ENCODE data around the gene AFDN.

DNA sequence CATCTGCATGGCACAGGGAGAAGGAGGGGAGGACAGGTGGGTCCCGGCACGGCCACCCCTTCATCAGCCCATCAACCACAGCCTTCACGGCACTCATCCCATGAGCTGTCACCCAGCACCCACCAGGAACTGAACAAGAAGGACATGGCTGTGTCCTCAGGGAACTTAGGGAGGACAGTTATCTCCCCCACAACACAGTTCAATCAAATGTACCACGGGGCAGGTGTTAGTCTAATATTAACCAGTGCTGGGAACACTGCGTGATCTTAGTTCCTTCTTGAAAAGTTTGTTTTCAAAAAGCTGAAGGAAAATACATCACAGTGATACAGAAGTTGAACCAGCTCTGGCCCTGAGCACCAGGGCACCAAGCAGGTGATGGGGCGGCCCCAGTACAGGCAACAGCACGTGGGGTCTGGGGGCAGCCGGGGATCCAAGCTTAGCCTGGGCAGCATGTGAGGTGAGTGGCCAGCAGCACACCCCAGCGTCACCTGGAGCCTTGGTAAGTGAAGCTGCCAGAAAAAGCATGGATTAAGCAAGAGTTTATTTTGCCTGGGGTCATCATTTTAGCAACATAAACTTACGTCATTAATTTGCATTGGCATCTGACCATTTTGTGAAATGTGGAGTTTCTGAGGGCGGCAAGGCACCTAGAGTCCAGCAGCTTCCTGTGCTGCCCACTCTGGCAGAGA is 35.5 kb upstream of the AFDN start:
- no peak for TF ChIP-seq EZH2phosphoT487 (IDR thresholded peaks at IDR 0.05)
- TF ChIP-seq, protein P1, sequence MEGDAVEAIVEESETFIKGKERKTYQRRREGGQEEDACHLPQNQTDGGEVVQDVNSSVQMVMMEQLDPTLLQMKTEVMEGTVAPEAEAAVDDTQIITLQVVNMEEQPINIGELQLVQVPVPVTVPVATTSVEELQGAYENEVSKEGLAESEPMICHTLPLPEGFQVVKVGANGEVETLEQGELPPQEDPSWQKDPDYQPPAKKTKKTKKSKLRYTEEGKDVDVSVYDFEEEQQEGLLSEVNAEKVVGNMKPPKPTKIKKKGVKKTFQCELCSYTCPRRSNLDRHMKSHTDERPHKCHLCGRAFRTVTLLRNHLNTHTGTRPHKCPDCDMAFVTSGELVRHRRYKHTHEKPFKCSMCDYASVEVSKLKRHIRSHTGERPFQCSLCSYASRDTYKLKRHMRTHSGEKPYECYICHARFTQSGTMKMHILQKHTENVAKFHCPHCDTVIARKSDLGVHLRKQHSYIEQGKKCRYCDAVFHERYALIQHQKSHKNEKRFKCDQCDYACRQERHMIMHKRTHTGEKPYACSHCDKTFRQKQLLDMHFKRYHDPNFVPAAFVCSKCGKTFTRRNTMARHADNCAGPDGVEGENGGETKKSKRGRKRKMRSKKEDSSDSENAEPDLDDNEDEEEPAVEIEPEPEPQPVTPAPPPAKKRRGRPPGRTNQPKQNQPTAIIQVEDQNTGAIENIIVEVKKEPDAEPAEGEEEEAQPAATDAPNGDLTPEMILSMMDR (IDR thresholded peaks at IDR 0.05) = no peak
- TF ChIP-seq EZH2 (IDR thresholded peaks at IDR 0.05) = no peak

Measured in neural progenitor cell (in vitro differentiated cells).